Measurements from ENCODE around the gene CRIP3. TPM values are rescaled to one million over a fixed set of nuclear protein-coding genes. Genes with fewer than 3 reads are reported as not detected.
A peak's percentile ranks its signal among the peaks of the same experiment; 100 is the strongest.

Gene CRIP3
- total and polyA plus RNA-seq, 2 donors = 0.61 to 11.0 TPM

GRCh38 chr6:43274127-43274915, 34.3 kb downstream of the CRIP3 start:
- no peaks in the 10 kb centered on the region for H3K36me3 ChIP-seq (ENCODE audit: control insufficient read depth in 2 of 2, insufficient read depth in 2 of 2, low read length in 1 of 2)
- H3K27ac ChIP-seq (ENCODE audit: low read depth in 1 of 2, low read length in 1 of 2) = no peak overlapping the region
- no peak overlapping the region for H3K4me3 ChIP-seq (ENCODE audit: low read length in 2 of 2)
- peaks cover 4 to 27% of the 10 kb centered on the region in 2 donors for H3K4me1 ChIP-seq (ENCODE audit: control insufficient read depth in 2 of 2, insufficient read depth in 2 of 2, low read length in 2 of 2)
- peaks cover 0 to 7% of the 10 kb centered on the region in 2 donors for H3K9me3 ChIP-seq (ENCODE audit: control insufficient read depth in 2 of 2, insufficient read depth in 1 of 2, low read length in 1 of 2)
- DNase-seq (ENCODE audit: low read depth in 6 of 9, low spot score in 9 of 9) = no peak
- WGBS = 84% methylated on average over 10 of the region's 10 CpGs
- H3K27me3 ChIP-seq (ENCODE audit: control insufficient read depth in 2 of 2, insufficient read depth in 1 of 2, low read length in 1 of 2) = peaks cover 45 to 100% of the 10 kb centered on the region in 2 donors

GRCh38 chr6:43273707-43274106, 34.9 kb downstream of the CRIP3 start:
- H3K4me1 ChIP-seq (ENCODE audit: control insufficient read depth in 2 of 2, insufficient read depth in 2 of 2, low read length in 2 of 2) = peaks cover 9 to 32% of the 10 kb centered on the region in 2 donors
- WGBS = 81% methylated on average over 2 of the region's 2 CpGs

GRCh38 chr6:43271944-43272343, 36.7 kb downstream of the CRIP3 start:
- peaks cover 0 to 7% of the 10 kb centered on the region in 2 donors for H3K9me3 ChIP-seq (ENCODE audit: control insufficient read depth in 2 of 2, insufficient read depth in 1 of 2, low read length in 1 of 2)
- H3K27me3 ChIP-seq (ENCODE audit: control insufficient read depth in 2 of 2, insufficient read depth in 1 of 2, low read length in 1 of 2) = peaks cover 36 to 100% of the 10 kb centered on the region in 2 donors
- no peaks in the 10 kb centered on the region for H3K36me3 ChIP-seq (ENCODE audit: control insufficient read depth in 2 of 2, insufficient read depth in 2 of 2, low read length in 1 of 2)
- H3K4me3 ChIP-seq (ENCODE audit: low read length in 2 of 2) = no peak overlapping the region
- peaks cover 9 to 35% of the 10 kb centered on the region in 2 donors for H3K4me1 ChIP-seq (ENCODE audit: control insufficient read depth in 2 of 2, insufficient read depth in 2 of 2, low read length in 2 of 2)
- DNase-seq (ENCODE audit: low read depth in 6 of 9, low spot score in 9 of 9) = no peak
- no peak overlapping the region for H3K27ac ChIP-seq (ENCODE audit: low read depth in 1 of 2, low read length in 1 of 2)

More at GRCh38 chr6:43273707-43274106, 34.9 kb downstream of the CRIP3 start:
- peaks cover 0 to 7% of the 10 kb centered on the region in 2 donors for H3K9me3 ChIP-seq (ENCODE audit: control insufficient read depth in 2 of 2, insufficient read depth in 1 of 2, low read length in 1 of 2)
- H3K4me3 ChIP-seq (ENCODE audit: low read length in 2 of 2) = no peak overlapping the region
- H3K27ac ChIP-seq (ENCODE audit: low read depth in 1 of 2, low read length in 1 of 2) = no peak overlapping the region
- H3K27me3 ChIP-seq (ENCODE audit: control insufficient read depth in 2 of 2, insufficient read depth in 1 of 2, low read length in 1 of 2) = peaks cover 45 to 100% of the 10 kb centered on the region in 2 donors
- no peak for DNase-seq (ENCODE audit: low read depth in 6 of 9, low spot score in 9 of 9)
- H3K36me3 ChIP-seq (ENCODE audit: control insufficient read depth in 2 of 2, insufficient read depth in 2 of 2, low read length in 1 of 2) = no peaks in the 10 kb centered on the region

GRCh38 chr6:43271103-43271815, 37.4 kb downstream of the CRIP3 start:
- Histone ChIP-seq H3K27me3 (ENCODE audit: control insufficient read depth in 2 of 2, insufficient read depth in 1 of 2, low read length in 1 of 2) (peaks cover 29 to 96% of the 10 kb centered on the region in 2 donors), H3K27ac (ENCODE audit: low read depth in 1 of 2, low read length in 1 of 2) (no peak overlapping the region), H3K9me3 (ENCODE audit: control insufficient read depth in 2 of 2, insufficient read depth in 1 of 2, low read length in 1 of 2) (peaks cover 0 to 2% of the 10 kb centered on the region in 2 donors), H3K4me3 (ENCODE audit: low read length in 2 of 2) (no peak overlapping the region), H3K36me3 (ENCODE audit: control insufficient read depth in 2 of 2, insufficient read depth in 2 of 2, low read length in 1 of 2) (no peaks in the 10 kb centered on the region), H3K4me1 (ENCODE audit: control insufficient read depth in 2 of 2, insufficient read depth in 2 of 2, low read length in 2 of 2) (peaks cover 9 to 32% of the 10 kb centered on the region in 2 donors)
- 97% methylated on average over 8 of the region's 8 CpGs for WGBS
- DNase-seq (ENCODE audit: low read depth in 6 of 9, low spot score in 9 of 9) = no peak

GRCh38 chr6:43269273-43270007, 39.2 kb downstream of the CRIP3 start:
- H3K4me3 ChIP-seq (ENCODE audit: low read length in 2 of 2) = peak overlapping the region; percentile 16 to 49
- peak overlapping the region in 1 of 2 donors; percentile 55 for H3K27ac ChIP-seq (ENCODE audit: low read depth in 1 of 2, low read length in 1 of 2)
- peaks cover 0 to 2% of the 10 kb centered on the region in 2 donors for H3K9me3 ChIP-seq (ENCODE audit: control insufficient read depth in 2 of 2, insufficient read depth in 1 of 2, low read length in 1 of 2)
- peak in 5 of 9 donors; percentile 22 to 53 (median 35) for DNase-seq (ENCODE audit: low read depth in 6 of 9, low spot score in 9 of 9)
- peaks cover 13 to 88% of the 10 kb centered on the region in 2 donors for H3K27me3 ChIP-seq (ENCODE audit: control insufficient read depth in 2 of 2, insufficient read depth in 1 of 2, low read length in 1 of 2)
- H3K4me1 ChIP-seq (ENCODE audit: control insufficient read depth in 2 of 2, insufficient read depth in 2 of 2, low read length in 2 of 2) = peaks cover 9 to 22% of the 10 kb centered on the region in 2 donors
- H3K36me3 ChIP-seq (ENCODE audit: control insufficient read depth in 2 of 2, insufficient read depth in 2 of 2, low read length in 1 of 2) = no peaks in the 10 kb centered on the region
- WGBS = 3% methylated on average over 44 of the region's 44 CpGs

- 86% methylated on average over 10 of the region's 10 CpGs for WGBS
- H3K27ac ChIP-seq (ENCODE audit: low read depth in 1 of 2, low read length in 1 of 2) = no peak overlapping the region
- no peak overlapping the region for H3K4me3 ChIP-seq (ENCODE audit: low read length in 2 of 2)
Measured at GRCh38 chr6:43268782-43269272, 39.8 kb downstream of the CRIP3 start.

GRCh38 chr6:43268355-43268700, 40.3 kb downstream of the CRIP3 start:
- Histone ChIP-seq H3K4me3 (ENCODE audit: low read length in 2 of 2) (no peak overlapping the region), H3K27ac (ENCODE audit: low read depth in 1 of 2, low read length in 1 of 2) (no peak overlapping the region), H3K9me3 (ENCODE audit: control insufficient read depth in 2 of 2, insufficient read depth in 1 of 2, low read length in 1 of 2) (peaks cover 0 to 2% of the 10 kb centered on the region in 2 donors), H3K4me1 (ENCODE audit: control insufficient read depth in 2 of 2, insufficient read depth in 2 of 2, low read length in 2 of 2) (peaks cover 9 to 22% of the 10 kb centered on the region in 2 donors), H3K27me3 (ENCODE audit: control insufficient read depth in 2 of 2, insufficient read depth in 1 of 2, low read length in 1 of 2) (peaks cover 4 to 78% of the 10 kb centered on the region in 2 donors), H3K36me3 (ENCODE audit: control insufficient read depth in 2 of 2, insufficient read depth in 2 of 2, low read length in 1 of 2) (no peaks in the 10 kb centered on the region)
- 76% methylated on average over 3 of the region's 3 CpGs for WGBS
- no peak for DNase-seq (ENCODE audit: low read depth in 6 of 9, low spot score in 9 of 9)

More at GRCh38 chr6:43268782-43269272, 39.8 kb downstream of the CRIP3 start:
- peaks cover 9 to 22% of the 10 kb centered on the region in 2 donors for H3K4me1 ChIP-seq (ENCODE audit: control insufficient read depth in 2 of 2, insufficient read depth in 2 of 2, low read length in 2 of 2)
- H3K27me3 ChIP-seq (ENCODE audit: control insufficient read depth in 2 of 2, insufficient read depth in 1 of 2, low read length in 1 of 2) = peaks cover 8 to 83% of the 10 kb centered on the region in 2 donors
- H3K9me3 ChIP-seq (ENCODE audit: control insufficient read depth in 2 of 2, insufficient read depth in 1 of 2, low read length in 1 of 2) = peaks cover 0 to 2% of the 10 kb centered on the region in 2 donors
- DNase-seq (ENCODE audit: low read depth in 6 of 9, low spot score in 9 of 9) = no peak
- H3K36me3 ChIP-seq (ENCODE audit: control insufficient read depth in 2 of 2, insufficient read depth in 2 of 2, low read length in 1 of 2) = no peaks in the 10 kb centered on the region

GRCh38 chr6:43267619-43268354, 40.8 kb downstream of the CRIP3 start:
- Histone ChIP-seq H3K4me3 (ENCODE audit: low read length in 2 of 2) (no peak overlapping the region), H3K36me3 (ENCODE audit: control insufficient read depth in 2 of 2, insufficient read depth in 2 of 2, low read length in 1 of 2) (no peaks in the 10 kb centered on the region), H3K9me3 (ENCODE audit: control insufficient read depth in 2 of 2, insufficient read depth in 1 of 2, low read length in 1 of 2) (peaks cover 0 to 2% of the 10 kb centered on the region in 2 donors), H3K27me3 (ENCODE audit: control insufficient read depth in 2 of 2, insufficient read depth in 1 of 2, low read length in 1 of 2) (peaks cover 2 to 72% of the 10 kb centered on the region in 2 donors), H3K27ac (ENCODE audit: low read depth in 1 of 2, low read length in 1 of 2) (no peak overlapping the region), H3K4me1 (ENCODE audit: control insufficient read depth in 2 of 2, insufficient read depth in 2 of 2, low read length in 2 of 2) (peaks cover 9 to 22% of the 10 kb centered on the region in 2 donors)
- DNase-seq (ENCODE audit: low read depth in 6 of 9, low spot score in 9 of 9) = no peak
- WGBS = 96% methylated on average over 7 of the region's 7 CpGs

Measured in thymus (tissue), 11 donors.